NCI-H2196 treated with DMSO at 0.1 percent for 48 hours (cell line): ENCODE data around the gene R3HDML.

Source experiments
- DNase-seq: peaks from one replicate; lab custom pipeline; 2025; ENCODE audit not compliant: unreplicated experiment; lab: John Stamatoyannopoulos, UW

Gene R3HDML

DNA sequence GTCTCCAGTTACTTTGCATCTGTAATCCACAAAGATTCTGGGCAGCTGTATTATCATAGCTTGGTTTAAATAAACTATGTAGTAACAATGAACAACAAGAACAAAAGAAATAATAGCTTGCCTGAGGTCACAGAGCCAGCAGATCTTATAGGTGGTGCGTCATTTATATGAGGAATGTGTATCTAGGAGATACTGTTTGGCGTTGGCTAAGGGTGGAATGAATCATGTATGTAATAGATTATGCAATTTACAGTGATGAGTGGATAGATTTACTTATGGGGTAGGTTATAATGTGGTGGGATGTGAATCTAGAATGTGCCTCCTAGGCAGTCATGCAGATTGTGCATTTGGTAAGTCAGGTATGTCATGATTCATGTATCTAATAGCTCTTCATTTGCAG is 61.5 kb downstream of the R3HDML start:
- DNase-seq, result no peak

GRCh38 chr20:44399446-44399845 is 62.6 kb downstream of the R3HDML start:
- no peak for DNase-seq

GRCh38 chr20:44400671-44400969 is 63.8 kb downstream of the R3HDML start:
- DNase-seq, result no peak
